ENCODE measurements around the gene BACH2. TPM values are rescaled to one million over a fixed set of nuclear protein-coding genes. Genes with fewer than 3 reads are reported as not detected.

The BACH2 gene
- total RNA-seq, 4 donors from 2014 or later, result 8.5 to 20.0 (median 13.3) TPM

GRCh38 chr6:90237350-90237990 lies 59.2 kb downstream of the BACH2 start:
- no peak overlapping the region for H3K27ac ChIP-seq
- H3K36me3 ChIP-seq, result no peaks in the 10 kb centered on the region
- TF ChIP-seq, protein P1, sequence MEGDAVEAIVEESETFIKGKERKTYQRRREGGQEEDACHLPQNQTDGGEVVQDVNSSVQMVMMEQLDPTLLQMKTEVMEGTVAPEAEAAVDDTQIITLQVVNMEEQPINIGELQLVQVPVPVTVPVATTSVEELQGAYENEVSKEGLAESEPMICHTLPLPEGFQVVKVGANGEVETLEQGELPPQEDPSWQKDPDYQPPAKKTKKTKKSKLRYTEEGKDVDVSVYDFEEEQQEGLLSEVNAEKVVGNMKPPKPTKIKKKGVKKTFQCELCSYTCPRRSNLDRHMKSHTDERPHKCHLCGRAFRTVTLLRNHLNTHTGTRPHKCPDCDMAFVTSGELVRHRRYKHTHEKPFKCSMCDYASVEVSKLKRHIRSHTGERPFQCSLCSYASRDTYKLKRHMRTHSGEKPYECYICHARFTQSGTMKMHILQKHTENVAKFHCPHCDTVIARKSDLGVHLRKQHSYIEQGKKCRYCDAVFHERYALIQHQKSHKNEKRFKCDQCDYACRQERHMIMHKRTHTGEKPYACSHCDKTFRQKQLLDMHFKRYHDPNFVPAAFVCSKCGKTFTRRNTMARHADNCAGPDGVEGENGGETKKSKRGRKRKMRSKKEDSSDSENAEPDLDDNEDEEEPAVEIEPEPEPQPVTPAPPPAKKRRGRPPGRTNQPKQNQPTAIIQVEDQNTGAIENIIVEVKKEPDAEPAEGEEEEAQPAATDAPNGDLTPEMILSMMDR (IDR thresholded peaks at IDR 0.05), result no peak
- H3K4me3 ChIP-seq, result no peak overlapping the region
- peaks cover 4% of the 10 kb centered on the region for H3K4me1 ChIP-seq
- H3K27me3 ChIP-seq, result no peaks in the 10 kb centered on the region
- 91% methylated on average over 4 of the region's 4 CpGs for WGBS
- H3K9me3 ChIP-seq, result no peaks in the 10 kb centered on the region
- no peak for DNase-seq (ENCODE audit: low spot score in 2 of 2)

GRCh38 chr6:90233994-90234393 lies 62.6 kb downstream of the BACH2 start:
- H3K36me3 ChIP-seq, result no peaks in the 10 kb centered on the region
- H3K4me1 ChIP-seq, result peaks cover 7% of the 10 kb centered on the region
- H3K27me3 ChIP-seq, result no peaks in the 10 kb centered on the region
- H3K27ac ChIP-seq, result no peak overlapping the region
- TF ChIP-seq, protein P1 (IDR thresholded peaks at IDR 0.05), result no peak
- no peak for TF ChIP-seq EP300 (IDR thresholded peaks at IDR 0.05)
- TF ChIP-seq POLR2AphosphoS5 (IDR thresholded peaks at IDR 0.05), result no peak
- TF ChIP-seq POLR2A (IDR thresholded peaks at IDR 0.05), result no peak
- H3K4me3 ChIP-seq, result no peak overlapping the region
- 91% methylated on average over 6 of the region's 6 CpGs for WGBS
- no peak for DNase-seq (ENCODE audit: low spot score in 2 of 2)
- H3K9me3 ChIP-seq, result no peaks in the 10 kb centered on the region

GRCh38 chr6:90233213-90233612 lies 63.4 kb downstream of the BACH2 start:
- Histone ChIP-seq H3K4me1 (peaks cover 7% of the 10 kb centered on the region), H3K27ac (no peak overlapping the region), H3K4me3 (no peak overlapping the region), H3K36me3 (no peaks in the 10 kb centered on the region), H3K9me3 (no peaks in the 10 kb centered on the region), H3K27me3 (no peaks in the 10 kb centered on the region)
- DNase-seq (ENCODE audit: low spot score in 2 of 2), result no peak
- TF ChIP-seq, protein P1 (IDR thresholded peaks at IDR 0.05), result no peak
- no peak for TF ChIP-seq POLR2A (IDR thresholded peaks at IDR 0.05)
- TF ChIP-seq POLR2AphosphoS5 (IDR thresholded peaks at IDR 0.05), result no peak
- TF ChIP-seq EP300 (IDR thresholded peaks at IDR 0.05), result no peak
- 86% methylated on average over 2 of the region's 2 CpGs for WGBS

DNA sequence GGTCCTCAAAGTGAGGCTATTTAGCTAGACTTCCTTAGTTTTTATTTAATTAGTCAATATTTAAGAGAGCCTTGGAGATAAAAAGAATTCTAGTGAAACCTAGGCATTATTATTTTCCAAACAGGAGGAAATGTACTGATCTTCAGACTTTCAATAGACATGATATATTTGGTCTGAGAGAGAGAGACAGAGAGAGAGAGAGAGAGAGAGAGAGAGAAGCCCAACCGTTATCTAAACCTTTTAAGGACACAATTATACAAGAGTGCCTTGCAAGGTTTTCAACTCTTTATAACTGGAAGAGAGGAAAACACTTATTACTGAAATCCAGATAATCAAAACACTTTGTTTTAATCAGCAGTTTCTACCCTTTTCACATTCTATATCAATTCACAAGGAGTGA lies 64.8 kb downstream of the BACH2 start:
- Histone ChIP-seq H3K4me1 (peaks cover 7% of the 10 kb centered on the region), H3K9me3 (no peaks in the 10 kb centered on the region), H3K4me3 (no peak overlapping the region), H3K27me3 (no peaks in the 10 kb centered on the region), H3K27ac (no peak overlapping the region), H3K36me3 (no peaks in the 10 kb centered on the region)
- DNase-seq (ENCODE audit: low spot score in 2 of 2), result no peak
- WGBS, result 80% methylated on average over 1 of the region's 1 CpG
- TF ChIP-seq, protein P1 (IDR thresholded peaks at IDR 0.05), result no peak
- TF ChIP-seq POLR2AphosphoS5 (IDR thresholded peaks at IDR 0.05), result no peak
- TF ChIP-seq POLR2A (IDR thresholded peaks at IDR 0.05), result no peak
- TF ChIP-seq EP300 (IDR thresholded peaks at IDR 0.05), result no peak

GRCh38 chr6:90231308-90231707 lies 65.3 kb downstream of the BACH2 start:
- Histone ChIP-seq H3K27ac (no peak overlapping the region), H3K9me3 (no peaks in the 10 kb centered on the region), H3K36me3 (no peaks in the 10 kb centered on the region), H3K27me3 (no peaks in the 10 kb centered on the region), H3K4me3 (no peak overlapping the region), H3K4me1 (peaks cover 7% of the 10 kb centered on the region)
- DNase-seq (ENCODE audit: low spot score in 2 of 2), result no peak
- 79% methylated on average over 2 of the region's 2 CpGs for WGBS
- TF ChIP-seq, protein P1 (IDR thresholded peaks at IDR 0.05), result no peak
- no peak for TF ChIP-seq POLR2A (IDR thresholded peaks at IDR 0.05)
- TF ChIP-seq EP300 (IDR thresholded peaks at IDR 0.05), result no peak
- no peak for TF ChIP-seq POLR2AphosphoS5 (IDR thresholded peaks at IDR 0.05)
